ENCODE measurements around the gene NEDD4L. TPM values are rescaled to one million over a fixed set of nuclear protein-coding genes. Genes with fewer than 3 reads are reported as not detected.
"Not testable (repeated sequence)": the region's sequence is repeated elsewhere in the genome, so short reads cannot be mapped to it uniquely, and the experiment has no call there.

NEDD4L gene
- total RNA-seq, 3 donors from 2014 or later: 2.6 to 4.7 (median 2.9) TPM

DNA sequence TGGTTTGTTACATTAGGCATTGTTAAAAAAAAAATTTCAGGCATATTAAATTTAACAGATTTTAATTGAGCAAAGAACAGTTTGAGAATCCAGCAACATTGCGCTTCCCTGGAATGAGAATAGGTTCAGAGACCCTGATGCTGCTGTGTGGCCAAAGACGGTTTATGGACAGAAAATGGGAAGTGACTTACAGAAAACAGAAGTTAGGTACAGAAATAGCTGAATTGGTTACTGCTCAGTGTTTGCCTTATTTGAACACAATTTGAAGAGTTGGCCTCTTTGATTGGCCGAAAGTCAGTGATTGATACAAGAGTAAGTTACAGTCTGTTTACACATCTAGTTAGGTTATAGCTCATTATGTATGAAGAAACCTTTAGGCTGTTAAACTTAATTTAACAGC lies 6.0 kb upstream of the NEDD4L start:
- Mint-ChIP-seq H3K4me1 (ENCODE audit: low read depth) (peaks cover 9% of the 10 kb centered on the region), H3K9me3 (no peaks in the 10 kb centered on the region), H3K4me3 (no peak overlapping the region), H3K36me3 (ENCODE audit: insufficient read depth) (no peaks in the 10 kb centered on the region), H3K27me3 (ENCODE audit: low read depth) (peaks cover 18% of the 10 kb centered on the region)
- no peak for ATAC-seq
- no peak for DNase-seq

DNA sequence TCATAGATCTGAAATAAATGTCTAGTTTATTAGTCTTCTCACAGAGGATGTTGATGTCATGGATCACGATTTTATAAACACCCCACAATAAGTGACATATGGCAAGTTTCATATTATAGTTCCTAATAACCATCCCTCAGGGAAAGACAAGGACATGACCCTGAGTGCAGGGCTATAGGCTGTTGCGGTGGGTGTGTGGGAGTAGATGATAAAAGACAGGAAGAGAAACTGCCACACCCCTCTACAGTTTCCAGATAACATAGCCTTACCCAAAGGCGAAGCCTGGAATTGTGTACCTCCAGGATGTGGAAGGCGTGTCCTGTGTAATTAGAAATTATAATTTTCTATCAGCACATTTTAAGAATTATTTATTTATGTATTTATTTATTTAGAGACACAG lies 2.4 kb upstream of the NEDD4L start:
- Mint-ChIP-seq H3K36me3 (ENCODE audit: insufficient read depth) (no peaks in the 10 kb centered on the region), H3K4me3 (no peak overlapping the region), H3K4me1 (ENCODE audit: low read depth) (peaks cover 24% of the 10 kb centered on the region), H3K27me3 (ENCODE audit: low read depth) (peaks cover 7% of the 10 kb centered on the region), H3K9me3 (no peaks in the 10 kb centered on the region)
- DNase-seq (no peak), ATAC-seq (no peak)

- Mint-ChIP-seq H3K36me3 (ENCODE audit: insufficient read depth) (no peaks in the 10 kb centered on the region), H3K4me1 (ENCODE audit: low read depth) (peaks cover 24% of the 10 kb centered on the region), H3K4me3 (peak overlapping the region; percentile 88), H3K9me3 (no peaks in the 10 kb centered on the region), H3K27me3 (ENCODE audit: low read depth) (peaks cover 2% of the 10 kb centered on the region)
- no peak for DNase-seq
- ATAC-seq: no peak
Measured at GRCh38 chr18:58042826-58043490, 1.1 kb upstream of the NEDD4L start.

DNA sequence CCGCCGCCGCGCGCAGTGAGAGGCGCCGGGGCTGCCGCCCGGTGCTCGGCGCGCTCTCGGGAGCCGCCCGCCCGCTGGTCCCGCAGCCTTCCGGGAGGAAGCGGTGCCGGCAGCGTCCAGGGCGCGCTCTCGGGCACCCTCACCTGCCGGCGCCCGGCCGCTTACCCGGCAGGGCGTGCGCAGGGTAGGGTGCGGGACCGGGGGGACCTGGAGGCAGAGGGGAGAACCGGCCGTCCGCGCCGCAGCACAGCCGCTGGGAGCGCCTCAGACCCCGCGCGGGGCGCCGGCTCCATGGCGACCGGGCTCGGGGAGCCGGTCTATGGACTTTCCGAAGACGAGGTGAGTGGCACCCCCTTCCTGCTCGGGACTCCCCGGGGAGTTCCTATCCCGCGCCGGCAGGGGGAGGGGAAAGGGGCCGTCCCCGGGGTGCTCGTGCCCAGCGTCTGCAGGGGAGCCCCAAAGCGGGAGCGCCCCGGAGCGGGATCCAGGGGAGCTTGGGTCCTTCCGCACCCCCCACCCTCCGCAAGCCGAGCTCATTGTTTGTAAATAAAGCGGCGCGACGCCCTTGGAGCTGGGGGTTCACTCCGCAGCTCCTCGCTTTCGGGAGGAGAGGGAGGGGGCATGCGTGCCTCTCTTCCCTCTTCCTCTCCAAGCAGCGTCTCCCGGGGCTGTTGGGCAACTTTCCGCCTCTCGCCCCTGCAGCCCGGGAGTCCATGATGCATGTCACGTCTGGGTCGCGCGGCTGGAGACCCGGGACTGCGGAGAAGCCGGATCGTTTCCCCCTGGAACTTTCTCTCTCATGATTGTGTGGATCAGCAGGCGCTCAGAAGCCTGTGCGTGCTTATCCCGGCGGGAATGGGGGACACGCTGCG lies 580 bp downstream of the NEDD4L start:
- Mint-ChIP-seq H3K4me1 (ENCODE audit: low read depth) (peaks cover 24% of the 10 kb centered on the region), H3K9me3 (no peaks in the 10 kb centered on the region), H3K36me3 (ENCODE audit: insufficient read depth) (no peaks in the 10 kb centered on the region), H3K27me3 (ENCODE audit: low read depth) (peaks cover 2% of the 10 kb centered on the region), H3K4me3 (peak overlapping the region; percentile 83)
- ATAC-seq (peak; percentile 37 to 49), DNase-seq (peak; percentile 29)

- Mint-ChIP-seq H3K9me3 (no peaks in the 10 kb centered on the region), H3K27me3 (ENCODE audit: low read depth) (peaks cover 2% of the 10 kb centered on the region), H3K4me1 (ENCODE audit: low read depth) (peaks cover 24% of the 10 kb centered on the region), H3K36me3 (ENCODE audit: insufficient read depth) (no peaks in the 10 kb centered on the region), H3K4me3 (peak overlapping the region; percentile 83)
- ATAC-seq (no peak), DNase-seq (peak; percentile 26)
Measured at GRCh38 chr18:58045242-58046092, 1.4 kb downstream of the NEDD4L start.

- DNase-seq (no peak), ATAC-seq (no peak)
- no peaks in the 10 kb centered on the region for H3K9me3 Mint-ChIP-seq
- H3K4me1 Mint-ChIP-seq (ENCODE audit: low read depth): peaks cover 24% of the 10 kb centered on the region
- H3K27me3 Mint-ChIP-seq (ENCODE audit: low read depth): peaks cover 2% of the 10 kb centered on the region
- no peaks in the 10 kb centered on the region for H3K36me3 Mint-ChIP-seq (ENCODE audit: insufficient read depth)
- H3K4me3 Mint-ChIP-seq: peak overlapping the region; percentile 83
Measured at GRCh38 chr18:58046093-58046793, 2.2 kb downstream of the NEDD4L start.

- no peaks in the 10 kb centered on the region for H3K36me3 Mint-ChIP-seq (ENCODE audit: insufficient read depth)
- H3K4me3 Mint-ChIP-seq: no peak overlapping the region
- H3K9me3 Mint-ChIP-seq: no peaks in the 10 kb centered on the region
- peaks cover 22% of the 10 kb centered on the region for H3K4me1 Mint-ChIP-seq (ENCODE audit: low read depth)
- ATAC-seq (no peak), DNase-seq (no peak)
- H3K27me3 Mint-ChIP-seq (ENCODE audit: low read depth): no peaks in the 10 kb centered on the region
Measured at GRCh38 chr18:58046794-58047555, 2.9 kb downstream of the NEDD4L start.

DNA sequence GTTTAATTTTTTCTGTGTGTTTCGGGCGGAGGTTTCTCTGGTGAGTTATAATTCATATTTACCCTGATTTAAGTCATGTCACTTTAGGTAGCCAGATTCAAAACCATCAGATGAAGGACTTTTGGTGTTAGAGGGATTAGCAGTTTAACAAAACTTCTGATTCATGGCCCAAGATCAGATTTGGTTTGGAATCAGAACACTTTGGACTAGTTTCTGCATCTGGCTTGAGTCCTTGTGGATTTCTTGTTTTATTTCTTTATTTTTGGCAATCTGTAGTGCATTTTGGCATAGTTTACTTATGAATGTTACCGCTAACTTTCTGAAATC lies 3.5 kb downstream of the NEDD4L start:
- no peaks in the 10 kb centered on the region for H3K36me3 Mint-ChIP-seq (ENCODE audit: insufficient read depth)
- H3K27me3 Mint-ChIP-seq (ENCODE audit: low read depth): no peaks in the 10 kb centered on the region
- H3K4me1 Mint-ChIP-seq (ENCODE audit: low read depth): peaks cover 22% of the 10 kb centered on the region
- DNase-seq: no peak
- H3K9me3 Mint-ChIP-seq: no peaks in the 10 kb centered on the region
- no peak for ATAC-seq
- no peak overlapping the region for H3K4me3 Mint-ChIP-seq

GRCh38 chr18:58048081-58048642 lies 4.1 kb downstream of the NEDD4L start:
- DNase-seq: no peak
- H3K4me3 Mint-ChIP-seq: no peak overlapping the region
- no peaks in the 10 kb centered on the region for H3K36me3 Mint-ChIP-seq (ENCODE audit: insufficient read depth)
- ATAC-seq: no peak
- no peaks in the 10 kb centered on the region for H3K27me3 Mint-ChIP-seq (ENCODE audit: low read depth)
- H3K9me3 Mint-ChIP-seq: no peaks in the 10 kb centered on the region
- H3K4me1 Mint-ChIP-seq (ENCODE audit: low read depth): peaks cover 16% of the 10 kb centered on the region

DNA sequence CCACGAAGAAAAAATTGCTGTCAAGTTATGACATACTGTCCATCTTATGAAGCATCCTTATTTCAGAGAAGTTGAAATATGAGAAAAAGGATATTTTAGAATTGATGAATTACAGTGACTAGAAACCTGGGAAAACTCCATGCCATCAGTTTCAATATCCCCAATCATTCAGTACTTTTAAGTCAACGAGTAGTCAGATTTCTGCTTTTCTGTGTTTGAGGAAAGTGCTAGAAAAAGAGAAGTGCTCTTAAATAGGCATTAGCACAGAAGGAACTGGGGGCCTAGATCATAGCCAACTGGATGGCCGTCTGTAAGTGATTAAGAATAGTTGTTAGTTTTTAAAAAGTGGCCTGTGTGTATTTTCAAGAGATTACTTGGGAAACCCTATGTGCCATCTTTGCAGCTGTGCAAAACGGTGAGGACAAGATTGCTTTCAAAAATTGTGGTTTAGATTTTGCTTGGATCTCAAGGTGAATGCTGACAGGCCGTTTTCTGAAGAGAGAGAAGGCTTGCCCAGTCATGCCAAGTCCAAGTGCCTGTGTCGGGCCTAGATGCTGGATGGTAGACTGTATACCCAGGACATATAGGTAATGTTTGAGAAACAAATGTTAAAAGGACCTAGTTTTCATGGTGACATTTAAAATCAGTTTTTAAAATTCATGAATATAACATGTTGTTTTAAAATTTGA lies 5.1 kb downstream of the NEDD4L start:
- Mint-ChIP-seq H3K27me3 (ENCODE audit: low read depth) (no peaks in the 10 kb centered on the region), H3K4me1 (ENCODE audit: low read depth) (peaks cover 12% of the 10 kb centered on the region), H3K4me3 (no peak overlapping the region), H3K9me3 (no peaks in the 10 kb centered on the region), H3K36me3 (ENCODE audit: insufficient read depth) (no peaks in the 10 kb centered on the region)
- no peak for ATAC-seq
- no peak for DNase-seq

- H3K4me3 Mint-ChIP-seq; ATAC-seq; H3K9me3 Mint-ChIP-seq; DNase-seq; H3K36me3 Mint-ChIP-seq (ENCODE audit: insufficient read depth); H3K27me3 Mint-ChIP-seq (ENCODE audit: low read depth); H3K4me1 Mint-ChIP-seq (ENCODE audit: low read depth): not testable (repeated sequence)
Measured at GRCh38 chr18:58050963-58051362, 6.9 kb downstream of the NEDD4L start.

GRCh38 chr18:58051765-58052460 lies 7.9 kb downstream of the NEDD4L start:
- no peak for DNase-seq
- no peak overlapping the region for H3K4me3 Mint-ChIP-seq
- H3K9me3 Mint-ChIP-seq: no peaks in the 10 kb centered on the region
- H3K27me3 Mint-ChIP-seq (ENCODE audit: low read depth): peaks cover 3% of the 10 kb centered on the region
- H3K4me1 Mint-ChIP-seq (ENCODE audit: low read depth): peaks cover 2% of the 10 kb centered on the region
- ATAC-seq: no peak
- H3K36me3 Mint-ChIP-seq (ENCODE audit: insufficient read depth): no peaks in the 10 kb centered on the region
